Stimulated activated CD8-positive, alpha-beta memory T cell treated with anti-CD3 and anti-CD28 coated beads, Interleukin-15, amount 100 ng/mL, for 1 hour (primary cell): Measurements from ENCODE around the gene CRABP2.

Experiments used
- DNase-seq: peaks from one replicate; pipeline ENCODE4 v3.0.0-alpha.2; 2020; ENCODE audit warnings: low read depth

The CRABP2 gene

DNA sequence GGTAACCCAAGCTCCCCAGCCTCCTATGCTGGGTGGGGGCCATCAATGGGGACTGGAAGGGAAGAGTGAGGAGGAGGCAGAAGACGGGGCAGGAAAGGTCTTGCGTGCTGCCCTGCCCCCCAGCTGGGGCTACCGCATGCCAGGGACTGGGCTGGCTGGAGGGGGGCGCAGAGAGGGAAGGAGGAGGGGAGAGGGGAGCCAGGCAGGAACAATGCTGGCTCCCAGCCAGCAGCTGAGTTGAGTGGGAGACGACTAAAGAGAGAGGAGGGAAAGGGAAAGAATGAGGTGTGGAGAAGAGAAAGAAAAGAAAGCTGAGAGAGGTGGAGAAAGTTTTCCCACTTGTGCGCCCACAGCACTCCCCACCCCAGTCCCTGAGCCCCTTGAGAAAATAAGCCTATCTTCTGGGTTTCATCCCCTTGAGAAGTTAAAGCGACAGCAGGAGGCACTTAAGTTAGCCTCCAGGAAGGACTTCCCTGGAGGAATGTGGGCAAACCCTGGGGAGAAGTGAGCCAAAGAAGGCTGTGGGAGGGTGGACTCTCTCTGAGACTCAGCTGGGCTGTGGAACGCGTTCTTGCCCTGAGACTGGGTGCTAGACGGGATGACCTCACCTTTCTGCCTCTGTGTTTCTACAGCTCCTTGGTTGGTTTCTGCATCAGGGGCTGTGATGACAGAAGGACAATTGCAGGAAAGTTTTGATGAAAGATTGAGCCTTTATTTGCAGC, 15.3 kb downstream of the CRABP2 start:
- DNase-seq = no peak

DNA sequence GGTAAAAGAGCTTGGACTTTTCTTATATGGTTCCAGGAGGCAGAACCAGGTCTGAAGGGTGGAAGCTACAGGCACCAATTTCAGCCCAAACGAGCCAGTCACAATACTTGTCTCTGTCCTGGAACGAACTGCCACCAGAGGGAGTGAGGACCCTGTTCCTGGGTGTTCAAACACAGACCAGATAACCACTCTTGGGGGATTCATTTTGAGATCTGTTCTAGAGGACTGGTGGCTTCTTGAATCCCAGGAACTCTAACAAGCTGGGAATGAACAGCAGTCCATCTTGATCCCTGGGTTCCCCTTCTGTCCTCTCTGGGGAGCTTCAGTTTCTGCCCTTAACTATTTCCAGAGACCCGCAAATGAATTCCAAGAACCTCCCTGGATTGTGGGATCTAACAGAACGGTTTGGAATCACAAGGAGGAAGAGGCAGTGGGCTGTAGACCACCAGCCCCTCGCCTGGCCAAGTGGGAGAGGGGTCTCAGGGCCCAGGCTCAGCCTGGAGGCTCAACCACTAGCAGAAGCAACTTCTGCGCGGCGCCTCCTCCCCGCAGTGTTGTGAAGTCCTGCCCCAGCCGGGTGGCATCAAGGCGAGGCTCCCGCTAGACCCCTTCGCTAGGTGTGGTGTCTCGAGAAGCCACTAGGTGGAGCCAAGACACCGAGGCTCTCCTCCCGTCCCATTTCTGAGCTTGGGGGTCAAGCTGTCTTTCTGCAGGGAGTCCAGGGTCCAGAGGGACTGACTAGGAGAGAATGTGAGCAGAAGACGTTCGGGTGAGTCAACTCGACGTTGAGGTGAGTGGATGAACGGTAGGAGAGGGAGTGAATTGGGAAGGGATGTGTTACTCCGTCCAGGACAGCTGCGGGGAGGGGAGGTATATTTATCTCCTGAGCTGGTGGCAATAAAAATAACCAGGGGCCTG, 16.1 kb downstream of the CRABP2 start:
- DNase-seq = peak; percentile 60

DNA sequence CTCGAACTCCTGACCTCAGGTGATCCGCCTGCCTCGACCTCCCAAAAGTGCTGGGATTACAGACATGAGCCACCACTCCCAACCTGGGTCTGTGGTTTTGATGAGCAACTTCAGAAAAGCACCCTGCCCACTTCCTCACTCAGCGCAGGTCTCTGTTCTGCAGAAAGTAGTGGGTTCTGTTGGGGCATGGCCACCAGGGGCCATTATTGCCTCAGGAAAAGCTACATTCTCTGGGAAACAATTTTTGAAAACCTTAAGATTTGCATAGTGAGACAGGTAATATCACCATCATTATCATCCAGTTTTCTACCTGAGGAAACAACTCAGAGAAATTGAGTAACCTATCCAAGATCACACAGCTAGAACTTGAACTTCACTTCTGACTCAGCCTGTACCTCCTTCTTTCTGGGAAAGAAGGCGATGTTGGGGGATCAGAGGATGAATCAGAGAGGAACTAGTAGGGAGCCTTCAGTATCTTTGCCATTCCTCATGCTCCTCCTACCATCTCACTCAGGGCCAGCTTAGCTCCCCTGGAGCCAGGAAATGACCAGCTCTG, 21.1 kb downstream of the CRABP2 start:
- DNase-seq = no peak

DNA sequence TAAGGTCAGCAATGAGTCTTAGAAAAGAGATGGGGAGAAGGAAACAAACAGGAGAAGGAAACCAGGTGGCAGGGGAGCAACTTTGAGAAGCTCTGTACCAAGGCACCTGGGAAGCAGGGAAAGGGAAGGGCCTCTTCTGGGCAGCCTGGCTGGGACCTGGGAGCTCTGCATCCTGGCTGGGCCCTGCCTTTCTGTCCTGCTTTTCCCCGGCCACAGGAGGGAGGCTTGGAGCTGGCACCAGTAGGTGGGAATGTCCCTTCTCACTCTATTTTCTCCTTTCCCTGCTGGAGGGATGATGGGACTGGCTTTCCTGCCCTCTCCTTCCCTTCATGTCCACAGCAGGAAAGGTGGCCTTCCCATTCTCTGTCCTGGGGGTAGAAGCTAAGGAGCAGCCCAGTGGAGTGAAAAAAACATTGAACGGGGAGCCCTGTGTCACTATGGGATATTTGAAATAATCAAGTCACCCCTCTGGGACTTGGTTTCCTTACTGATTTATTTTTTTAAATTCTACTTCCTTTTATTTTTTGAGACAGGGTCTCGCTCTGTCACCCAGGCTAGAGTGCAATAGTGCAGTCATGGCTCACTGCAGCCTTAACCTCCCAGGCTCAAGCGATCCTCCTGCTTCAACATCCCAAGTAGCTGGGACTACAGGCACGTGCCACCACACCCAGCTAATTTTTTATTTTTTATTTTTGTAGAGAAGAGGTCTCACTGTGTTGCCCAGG, 23.1 kb downstream of the CRABP2 start:
- DNase-seq = no peak

DNA sequence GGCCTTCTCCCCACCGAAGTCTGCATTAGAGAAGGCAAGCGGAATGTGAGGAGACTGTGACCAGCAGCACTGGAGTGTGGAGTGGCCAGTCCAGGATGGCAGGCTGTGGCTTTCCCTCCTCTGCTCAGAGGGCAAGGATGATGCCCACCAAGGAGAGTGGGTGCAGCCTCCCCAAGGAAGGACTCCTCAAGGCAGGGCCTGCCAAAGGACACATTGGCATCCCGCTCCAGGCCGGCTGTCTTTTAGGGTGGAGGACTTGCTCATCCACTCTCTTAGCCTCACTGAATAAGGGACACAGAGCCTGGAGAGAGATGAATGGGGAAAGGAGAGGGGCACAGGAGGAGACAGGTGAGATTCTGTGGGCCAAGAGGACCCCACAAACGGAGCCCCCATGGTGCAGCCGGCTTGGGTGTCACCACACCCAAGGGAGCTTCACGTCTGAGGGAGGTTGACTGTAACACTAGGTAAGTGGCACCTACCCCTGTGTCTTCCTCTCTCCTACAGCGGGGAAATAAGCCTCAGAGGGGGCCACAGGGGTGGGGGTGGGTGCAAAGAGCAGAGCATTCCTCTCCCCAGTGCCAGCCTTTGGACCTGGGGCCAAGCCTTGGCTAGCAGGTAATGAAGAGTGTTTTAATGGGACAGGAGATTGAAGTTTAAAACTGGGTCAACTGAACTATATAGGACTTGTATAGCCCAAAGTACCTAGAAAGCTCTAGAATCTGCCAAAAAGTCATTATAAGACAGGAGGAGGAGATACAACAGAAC, 24.0 kb downstream of the CRABP2 start:
- no peak for DNase-seq

DNA sequence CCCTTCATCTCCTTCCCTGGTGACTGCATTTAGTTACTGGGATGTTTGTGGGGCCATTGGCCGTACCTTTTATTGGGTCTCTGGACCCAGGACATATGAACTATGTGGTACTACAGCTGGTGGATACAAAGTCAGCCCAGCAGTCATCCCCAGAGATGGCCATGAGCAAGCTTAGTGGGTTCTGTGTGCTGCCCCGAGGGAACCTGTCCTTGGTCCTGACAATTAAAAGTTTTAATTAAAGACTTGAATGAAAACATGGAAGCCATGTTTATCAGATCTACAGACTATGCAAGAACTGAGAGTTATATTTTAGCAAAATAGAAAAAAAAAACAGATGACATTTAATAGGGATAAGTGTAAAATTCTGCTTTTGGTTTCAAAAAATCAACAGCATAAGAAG, 25.3 kb downstream of the CRABP2 start:
- DNase-seq = no peak

DNA sequence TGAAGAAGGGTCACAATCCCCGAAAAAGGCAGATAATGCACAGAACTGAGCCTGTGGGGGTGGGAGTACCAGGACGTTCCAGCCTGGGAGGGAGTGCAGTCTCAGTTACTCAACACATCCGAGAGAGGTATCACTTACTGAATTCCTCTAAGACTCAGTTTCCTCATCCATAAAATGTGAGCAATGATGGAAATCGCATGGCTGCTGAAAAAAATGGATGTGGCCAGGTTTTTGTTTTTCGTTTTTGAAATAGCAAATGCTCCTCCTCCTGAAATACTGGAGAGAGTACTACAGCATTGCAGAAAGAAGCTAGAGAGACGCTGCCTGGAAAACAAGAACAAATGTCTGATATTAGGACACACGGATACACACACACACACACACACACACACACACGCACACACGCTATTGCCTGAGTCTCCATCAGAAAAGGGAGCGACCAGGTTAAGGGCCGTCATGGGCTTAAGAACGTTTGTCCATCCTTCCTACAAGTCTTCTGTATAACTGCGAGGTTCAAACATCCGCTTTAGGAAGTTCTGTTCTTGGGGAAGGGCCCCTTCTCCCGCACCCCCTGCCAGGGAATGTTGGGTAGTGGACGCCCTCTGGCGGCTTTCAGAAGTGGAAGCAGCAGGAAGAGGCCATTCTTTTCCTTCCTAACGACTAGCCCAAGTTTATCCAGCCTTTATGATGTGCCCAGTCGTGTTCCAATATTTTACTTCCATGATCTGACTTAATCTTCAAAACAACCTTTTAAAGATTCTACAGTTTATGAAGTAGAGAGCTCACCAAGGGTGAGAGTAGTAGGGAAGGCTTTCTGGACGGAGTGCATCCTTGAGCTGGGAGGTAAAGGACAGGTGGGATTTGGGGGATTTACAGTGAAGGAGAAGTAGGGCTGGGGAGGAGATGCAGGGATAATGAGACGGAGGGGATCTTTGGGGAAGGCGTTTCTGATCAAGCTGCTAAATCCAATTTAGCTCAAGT, 27.5 kb downstream of the CRABP2 start:
- no peak for DNase-seq

DNA sequence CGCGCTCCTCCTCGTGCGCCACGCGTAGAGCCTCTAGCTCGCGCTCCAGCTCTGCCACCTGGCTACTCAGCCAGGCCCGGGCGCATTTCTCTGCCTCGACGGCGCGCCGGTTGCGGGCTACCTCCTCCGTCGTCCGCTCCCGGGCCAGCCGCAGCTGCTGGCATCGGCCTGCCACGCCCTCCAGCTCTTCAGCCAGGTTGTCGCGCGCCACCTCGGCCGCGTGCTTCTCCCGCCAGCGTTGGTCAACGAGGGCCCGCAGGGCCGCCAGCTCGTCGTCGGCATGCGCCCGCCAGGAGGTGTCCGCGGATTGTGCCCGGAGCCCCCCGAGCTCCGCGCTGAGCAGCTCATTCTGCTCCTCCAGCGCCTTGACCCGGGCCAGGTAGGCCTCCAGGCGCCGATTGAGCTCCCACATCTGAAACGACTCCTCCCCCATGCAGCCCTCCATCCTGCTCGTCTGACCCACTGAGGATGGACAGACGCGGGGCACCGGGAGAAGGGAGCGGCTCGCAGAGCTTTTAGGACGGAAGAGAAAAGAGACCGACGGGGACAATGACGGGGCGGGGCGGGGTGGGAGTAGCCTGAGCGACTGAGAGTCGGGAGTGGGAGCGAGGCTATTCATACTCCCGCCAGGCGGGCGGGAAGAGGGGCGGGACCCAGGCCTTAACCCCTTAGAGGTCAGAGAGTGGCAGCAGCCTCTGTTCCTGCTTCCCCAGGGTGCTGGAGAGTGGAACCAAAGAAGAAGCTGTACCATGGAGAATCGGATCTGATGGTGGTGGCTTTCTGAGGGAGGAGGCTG, 28.4 kb downstream of the CRABP2 start, which contains the start of gene NES:
TSS of gene NES (minus strand) at position 588 of the 796 bp plus-strand sequence. CDS start at position 445, 143 bp downstream.
- no peak for DNase-seq

DNA sequence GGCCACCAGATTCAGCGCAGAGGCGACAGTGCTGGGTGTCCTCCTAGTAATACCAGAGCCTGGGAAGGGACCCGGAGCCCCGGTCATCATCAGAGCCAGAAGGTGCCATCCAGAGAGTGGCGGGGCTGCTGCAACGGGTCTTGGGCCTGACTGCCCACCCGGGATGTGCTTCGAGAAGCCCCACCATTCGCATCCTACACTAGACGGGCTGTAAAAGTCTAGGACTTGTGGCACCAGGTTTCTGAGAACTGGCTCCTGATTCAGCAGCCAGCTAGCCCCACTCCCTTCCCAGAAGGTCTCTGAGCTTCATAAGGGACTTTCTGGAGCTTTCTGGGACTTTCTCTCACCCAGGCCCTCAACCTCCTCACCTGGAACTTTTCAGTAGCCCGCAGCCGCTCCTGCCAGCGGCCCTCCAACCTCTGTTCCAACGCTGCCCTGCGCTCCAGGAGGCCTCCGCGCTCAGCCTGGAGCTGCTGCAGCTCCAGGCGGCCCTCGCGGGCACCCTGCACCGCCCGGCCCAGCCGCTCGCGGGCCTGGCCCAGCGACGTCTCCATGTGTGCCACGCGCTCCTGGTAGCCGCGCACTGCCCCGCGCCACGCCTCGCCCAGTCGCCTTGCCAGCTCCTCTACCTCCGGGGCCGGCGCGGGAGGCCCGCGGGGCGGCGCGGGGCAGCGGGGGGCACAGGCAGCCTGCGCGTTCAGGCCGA, 29.1 kb downstream of the CRABP2 start:
- DNase-seq = no peak

DNA sequence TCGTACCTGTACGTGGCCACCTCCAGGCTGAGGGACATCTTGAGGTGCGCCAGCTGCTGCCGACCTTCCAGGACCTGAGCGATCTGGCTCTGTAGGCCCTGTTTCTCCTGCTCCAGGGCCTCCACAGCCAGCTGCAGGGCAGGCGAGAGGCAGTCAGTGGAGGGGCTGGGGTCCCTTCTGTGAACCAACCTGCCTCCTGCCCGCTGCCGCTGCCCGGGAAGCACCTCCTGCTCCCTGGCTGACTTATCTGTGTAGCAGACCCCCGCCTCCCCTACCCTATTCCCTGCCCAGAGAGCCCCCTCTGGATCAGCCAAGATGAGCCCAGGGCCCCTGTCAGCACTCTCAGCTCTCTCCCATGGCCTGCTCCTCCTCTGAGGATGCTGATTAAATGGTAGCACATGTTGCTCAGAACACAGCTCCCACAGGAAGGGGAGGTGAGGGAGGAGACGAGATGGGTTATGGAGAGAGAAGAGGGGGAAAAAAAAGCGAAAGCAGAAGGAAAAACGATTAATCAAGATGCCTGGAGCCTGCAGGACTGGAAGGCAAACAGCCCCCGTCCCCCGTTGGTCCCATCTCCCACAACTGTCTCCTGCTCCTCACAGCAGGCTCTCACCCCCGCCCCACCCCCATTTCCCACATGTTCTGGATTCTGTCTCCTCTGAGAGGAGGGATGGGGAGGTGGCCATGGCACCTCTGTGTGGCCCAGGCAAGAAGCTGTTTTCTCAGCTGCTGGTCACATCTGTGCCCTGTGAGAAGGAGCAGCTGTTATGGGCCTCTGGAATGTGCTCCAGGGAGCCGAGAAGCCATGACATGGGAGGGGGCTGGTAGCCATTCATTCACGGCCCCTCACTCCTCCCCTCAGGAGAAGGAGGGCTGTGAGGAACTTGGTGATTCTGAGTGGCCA, 29.9 kb downstream of the CRABP2 start:
- DNase-seq = no peak

DNA sequence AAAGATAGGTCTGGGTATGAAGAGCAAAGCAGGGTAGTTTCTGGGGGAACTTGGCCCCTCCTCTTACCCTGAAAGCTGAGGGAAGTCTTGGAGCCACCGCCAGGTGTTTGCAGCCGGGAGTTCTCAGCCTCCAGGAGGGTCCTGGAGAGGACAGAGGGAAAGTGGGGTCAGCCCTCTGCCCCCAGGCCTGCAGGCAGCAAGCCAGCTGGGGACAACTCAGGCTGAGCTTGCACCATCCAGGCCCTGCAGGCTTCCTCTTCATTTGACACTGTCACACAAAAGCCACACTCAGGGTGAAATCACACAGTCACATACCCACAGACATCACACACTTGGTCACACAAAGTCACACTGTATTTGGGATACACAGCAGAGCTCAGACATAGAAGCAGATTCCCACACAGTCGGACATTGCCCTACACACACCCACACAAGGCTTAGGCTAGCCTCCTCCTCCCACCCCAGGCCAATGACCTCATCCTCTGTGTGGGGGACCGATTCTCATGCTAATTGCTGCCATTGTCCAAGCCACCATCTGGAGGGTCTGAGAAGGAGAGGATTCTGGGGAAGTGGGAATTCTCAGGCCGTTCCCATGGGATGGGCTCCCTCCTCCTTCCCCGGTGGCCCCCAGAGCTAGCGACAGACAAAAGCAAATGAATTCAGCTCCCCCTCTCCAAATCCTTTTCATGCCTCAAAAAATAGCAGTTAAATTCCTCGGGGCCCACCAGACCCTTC, 31.8 kb downstream of the CRABP2 start:
- DNase-seq = no peak

DNA sequence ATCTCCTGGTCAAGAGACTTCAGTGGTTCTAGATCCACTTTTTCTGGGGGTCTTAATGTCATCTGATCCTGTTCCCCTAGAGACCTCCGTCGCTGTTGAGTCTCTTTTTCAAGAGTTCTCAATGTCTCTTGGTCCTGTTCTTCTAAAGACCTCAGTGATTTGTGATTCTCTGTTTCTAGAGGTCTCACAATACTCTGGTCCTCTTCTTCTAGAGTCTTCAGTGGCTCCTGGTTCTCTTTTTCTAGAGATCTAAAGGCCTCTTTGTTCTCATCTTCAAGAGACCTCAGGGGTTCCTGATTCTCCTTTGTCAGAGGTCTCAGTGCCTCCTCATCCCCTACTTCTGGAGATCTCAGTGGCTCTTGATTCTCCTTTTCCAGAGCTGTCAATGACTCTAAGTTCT, 33.6 kb downstream of the CRABP2 start:
- no peak for DNase-seq

DNA sequence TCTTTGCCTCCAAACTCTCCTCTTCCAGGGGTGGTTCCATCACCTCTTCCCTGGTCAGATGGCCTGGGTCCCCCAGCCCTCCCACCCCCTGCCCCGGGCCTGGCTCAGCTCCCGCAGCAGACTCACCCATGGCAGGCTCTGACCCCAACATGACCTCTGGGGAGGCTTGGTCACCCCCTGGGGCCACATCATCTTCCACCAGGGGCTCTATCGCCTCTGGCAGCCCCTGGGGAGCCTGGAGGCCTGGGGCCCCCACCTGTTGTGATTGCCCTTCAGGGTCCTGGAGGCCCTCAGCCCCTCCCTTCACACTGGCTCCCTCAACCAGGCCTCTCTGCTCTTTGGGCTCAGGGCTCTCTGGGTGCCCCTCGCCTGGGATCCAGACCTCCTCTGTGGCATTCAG, 34.6 kb downstream of the CRABP2 start:
- DNase-seq = no peak

DNA sequence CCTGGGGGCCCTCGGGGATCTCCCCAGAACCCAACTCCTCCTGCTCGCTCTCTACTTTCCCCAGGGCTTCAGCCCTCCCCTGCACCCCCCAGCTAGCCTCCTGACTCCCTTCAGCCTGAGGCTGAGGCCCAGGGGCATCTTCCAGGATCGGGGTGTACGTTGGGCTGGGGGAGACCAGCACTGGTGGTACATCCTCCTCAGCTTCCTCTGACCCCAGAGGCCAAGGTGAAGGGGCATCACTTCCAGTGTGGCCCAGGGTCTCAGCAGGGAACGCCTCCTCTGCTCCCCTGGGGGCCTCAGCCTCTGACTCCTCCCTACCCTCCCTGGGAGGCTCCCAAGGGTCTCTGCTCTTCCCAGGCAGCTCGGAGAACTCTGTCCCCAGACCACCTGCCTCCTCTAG, 35.0 kb downstream of the CRABP2 start:
- no peak for DNase-seq

DNA sequence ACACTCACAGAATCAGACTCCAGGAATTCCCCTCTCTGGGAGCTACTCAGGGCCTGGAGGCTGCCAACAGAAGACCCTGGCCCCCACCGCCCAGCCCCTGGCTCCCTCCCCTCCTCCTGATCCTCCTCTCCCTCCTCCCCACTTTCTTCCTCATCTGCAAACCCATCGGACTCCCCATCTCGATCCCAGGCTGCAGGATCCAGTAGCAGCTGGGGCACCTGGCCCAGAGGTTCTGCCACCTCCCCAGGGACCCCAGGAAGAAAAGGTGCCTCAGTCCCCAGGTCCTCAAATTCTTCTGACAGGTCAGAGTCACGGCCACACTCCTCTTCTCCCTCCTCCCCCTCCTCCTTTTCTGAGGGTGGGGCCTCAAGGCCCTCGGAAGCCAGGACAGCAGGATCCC, 35.6 kb downstream of the CRABP2 start:
- DNase-seq = no peak

DNA sequence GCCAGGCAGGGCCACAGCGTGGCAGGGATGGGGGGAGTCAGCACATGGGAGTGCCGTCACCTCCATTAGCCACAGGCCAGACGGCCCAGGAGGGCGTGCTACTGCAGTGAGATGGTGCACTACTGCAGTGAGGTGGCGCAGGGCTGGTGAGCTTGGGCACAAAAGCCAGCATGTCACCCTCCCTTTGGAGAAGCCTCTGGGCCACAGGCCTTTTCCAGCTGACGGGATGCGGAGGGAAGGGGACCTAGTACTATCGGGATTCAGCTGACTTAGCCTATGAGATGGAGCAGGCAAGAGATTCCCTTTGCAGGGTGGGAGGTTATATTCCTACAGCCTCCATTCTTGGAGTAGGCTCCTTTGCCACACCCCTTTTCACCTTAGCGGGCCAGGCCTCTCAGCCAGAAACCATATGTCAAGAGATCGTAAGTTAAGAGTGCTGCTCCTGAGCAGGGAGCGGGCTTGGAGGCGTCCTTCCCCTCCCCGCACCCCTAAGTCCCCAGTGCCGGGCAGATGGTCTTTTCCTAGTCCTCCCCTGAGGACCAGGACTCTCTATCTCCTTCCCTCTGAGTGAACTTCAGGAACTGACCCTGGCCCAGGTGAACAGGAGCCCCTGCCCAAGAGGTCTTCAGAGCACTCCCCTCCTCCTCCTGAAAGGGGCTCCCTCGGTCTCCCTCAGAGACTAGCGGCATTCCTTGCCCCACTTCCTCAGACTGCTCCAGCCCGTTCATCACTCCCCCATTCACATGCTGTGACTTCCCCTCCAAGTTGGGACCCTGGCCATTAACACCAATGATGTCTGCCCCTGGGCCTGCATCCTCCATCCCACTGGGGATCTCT, 36.4 kb downstream of the CRABP2 start:
- DNase-seq = no peak
